GM23338 (cell line): ENCODE data around the gene NIT1. TPM values are rescaled to one million over a fixed set of nuclear protein-coding genes. Genes with fewer than 3 reads are reported as not detected.

ENCODE experiments used
- ATAC-seq: fragments of 200-7000 bp; cut with Tn5 transposase; 3 replicates; pipeline ENCODE4 v1.9.1; 2020
- DNase-seq: peaks from one replicate; pipeline ENCODE4 v3.0.0-alpha.2; 2015; ENCODE audit warnings: low spot score
- H2AFZ ChIP-seq: fragments of 200-600 bp; sonication (generic); 2 replicates; pipeline ENCODE4 v1.8.0; 2016; ENCODE audit warnings: antibody characterized with exemption, mild to moderate bottlenecking, moderate library complexity
- H3F3A ChIP-seq: fragments of 200-600 bp; sonication (generic); replicated peaks from 2 replicates; pipeline ENCODE4 v1.8.0; 2017; ENCODE audit warnings: antibody characterized with exemption, mixed run types, low read depth
- H3K27ac ChIP-seq: fragments of 200-600 bp; sonication (generic); 2 replicates; pipeline ENCODE4 v1.6.1; 2016; ENCODE audit warnings: low read depth
- H3K27me3 ChIP-seq: fragments of 200-600 bp; sonication (generic); 2 replicates; pipeline ENCODE4 v1.8.0; 2016; ENCODE audit warnings: mild to moderate bottlenecking, mixed run types, moderate library complexity; ENCODE audit not compliant: insufficient read depth
- H3K36me3 ChIP-seq: fragments of 200-600 bp; sonication (generic); 2 replicates; pipeline ENCODE4 v1.8.0; 2016; ENCODE audit warnings: mild to moderate bottlenecking; ENCODE audit not compliant: insufficient read depth
- H3K4me1 ChIP-seq: fragments of 200-600 bp; sonication (generic); 2 replicates; pipeline ENCODE4 v1.8.0; 2016; ENCODE audit warnings: mild to moderate bottlenecking, moderate library complexity; ENCODE audit not compliant: insufficient read depth
- H3K4me2 ChIP-seq: fragments of 200-600 bp; sonication (generic); 2 replicates; pipeline ENCODE4 v1.7.1; 2017; ENCODE audit warnings: mixed run types
- H3K4me3 ChIP-seq: fragments of 200-600 bp; sonication (generic); 2 replicates; pipeline ENCODE4 v1.6.1; 2016; ENCODE audit warnings: mixed run types
- H3K79me2 ChIP-seq: fragments of 200-600 bp; sonication (generic); replicated peaks from 2 replicates; pipeline ENCODE4 v1.8.0; 2017; ENCODE audit warnings: mild to moderate bottlenecking; ENCODE audit not compliant: insufficient read depth
- H3K9me2 ChIP-seq: fragments of 200-600 bp; sonication (generic); 2 replicates; pipeline ENCODE4 v1.8.0; 2017; ENCODE audit not compliant: insufficient read depth
- H4K20me1 ChIP-seq: fragments of 200-600 bp; sonication (generic); replicated peaks from 2 replicates; pipeline ENCODE4 v1.8.0; 2017; ENCODE audit warnings: mild to moderate bottlenecking; ENCODE audit not compliant: insufficient read depth
- H3K27ac Mint-ChIP-seq: 2 replicates; pipeline ENCODE4 v1.8.0; 2020; ENCODE audit warnings: inconsistent platforms, mild to moderate bottlenecking, moderate library complexity, mixed read lengths
- H3K27me3 Mint-ChIP-seq: 3 replicates; pipeline ENCODE4 v1.8.0; 2022; ENCODE audit warnings: low read depth, mild to moderate bottlenecking, moderate library complexity, mixed read lengths, inconsistent platforms; ENCODE audit not compliant: insufficient read depth, poor library complexity
- H3K36me3 Mint-ChIP-seq: 3 replicates; pipeline ENCODE4 v1.8.0; 2021; ENCODE audit warnings: low read depth, mild to moderate bottlenecking, inconsistent platforms, moderate library complexity, mixed read lengths
- H3K4me1 Mint-ChIP-seq: 3 replicates; pipeline ENCODE4 v1.8.0; 2020; ENCODE audit warnings: mild to moderate bottlenecking, inconsistent platforms, mixed read lengths
- H3K4me3 Mint-ChIP-seq: 3 replicates; pipeline ENCODE4 v1.8.0; 2021; ENCODE audit warnings: moderate library complexity, mild to moderate bottlenecking, inconsistent platforms, mixed read lengths
- H3K9me3 Mint-ChIP-seq: 3 replicates; pipeline ENCODE4 v1.8.0; 2020; ENCODE audit warnings: moderate library complexity, mild to moderate bottlenecking, inconsistent platforms, mixed read lengths
- CREB1 ChIP-seq: fragments of 250-450 bp; sonication (Bioruptor Pico); IDR thresholded peaks from 2 replicates; pipeline ENCODE4 v1.5.0; 2020; ENCODE audit warnings: low read depth, mild to moderate bottlenecking, moderate library complexity
- NANOG ChIP-seq: IDR thresholded peaks from 2 replicates; pipeline ENCODE4 v1.6.1; 2016; ENCODE audit warnings: antibody characterized with exemption, borderline replicate concordance
- POLR2AphosphoS5 ChIP-seq: IDR thresholded peaks from 2 replicates; pipeline ENCODE4 v1.6.1; 2016; ENCODE audit warnings: antibody characterized with exemption, low read depth
- STAT1 ChIP-seq: IDR thresholded peaks from one replicate; pipeline ENCODE4 v1.6.1; 2016; ENCODE audit warnings: antibody characterized with exemption; ENCODE audit not compliant: unreplicated experiment
- ZNF114 ChIP-seq: fragments of 250-450 bp; sonication (Bioruptor Pico); IDR thresholded peaks from 2 replicates; pipeline ENCODE4 v1.5.0; 2020; ENCODE audit warnings: mild to moderate bottlenecking, moderate library complexity
- ZNF331 ChIP-seq: fragments of 250-450 bp; sonication (Bioruptor Pico); IDR thresholded peaks from 2 replicates; pipeline ENCODE4 v1.5.0; 2020; ENCODE audit warnings: low read depth, mild to moderate bottlenecking, moderate library complexity
- polyA plus RNA-seq: library from polyadenylated mRNA; unstranded; fragments of >200 nt; fragmentation: Nextera tagmentation; extraction: Ambion mirVana; gene quantifications from 2 replicates; pipeline ENCODE4 v1.2.1, GENCODE V29; 2016
- total RNA-seq: library from RNA; depleted of rRNA; stranded (reverse); fragments of >200 nt; shearing (Covaris generic); gene quantifications from 2 replicates; pipeline ENCODE4 v1.2.3, GENCODE V29; 2014
- TF ChIP-seq, protein P1 (sequence below): fragments of 250-450 bp; sonication (Bioruptor Pico); IDR thresholded peaks from 2 replicates; pipeline ENCODE4 v1.5.0; 2020; ENCODE audit warnings: mild to moderate bottlenecking, moderate library complexity
- TF ChIP-seq, protein P2 (sequence below): IDR thresholded peaks from 2 replicates; pipeline ENCODE4 v1.6.1; 2016; ENCODE audit warnings: antibody characterized with exemption
- TF ChIP-seq, protein P3 (sequence below): IDR thresholded peaks from one replicate; pipeline ENCODE4 v1.6.1; 2018; ENCODE audit warnings: antibody characterized with exemption; ENCODE audit not compliant: unreplicated experiment
- TF ChIP-seq, protein P4 (sequence below), 2 experiments: fragments of 200-600 bp in 1 of 2; sonication (generic) in 1 of 2; conservative IDR thresholded peaks; 2 replicates each; pipeline versions ENCODE4 v1.5.1 to v1.6.1; 2016 to 2017; ENCODE audit warnings: antibody characterized with exemption in 2 of 2, low read depth in 2 of 2, mild to moderate bottlenecking in 2 of 2, moderate library complexity in 1 of 2

The NIT1 gene
- total and polyA plus RNA-seq, 2 experiments from 2014 or later = 35.9 to 43.0 TPM

DNA sequence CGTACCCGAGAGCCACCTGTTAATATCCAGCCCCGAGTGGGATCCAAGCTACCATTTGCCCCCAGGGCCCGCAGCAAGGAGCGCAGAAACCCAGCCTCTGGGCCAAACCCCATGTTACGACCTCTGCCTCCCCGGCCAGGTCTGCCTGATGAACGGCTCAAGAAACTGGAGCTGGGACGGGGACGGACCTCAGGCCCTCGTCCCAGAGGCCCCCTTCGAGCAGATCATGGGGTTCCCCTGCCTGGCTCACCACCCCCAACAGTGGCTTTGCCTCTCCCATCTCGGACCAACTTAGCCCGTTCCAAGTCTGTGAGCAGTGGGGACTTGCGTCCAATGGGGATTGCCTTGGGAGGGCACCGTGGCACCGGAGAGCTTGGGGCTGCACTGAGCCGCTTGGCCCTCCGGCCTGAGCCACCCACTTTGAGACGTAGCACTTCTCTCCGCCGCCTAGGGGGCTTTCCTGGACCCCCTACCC lies 42.8 kb downstream of the NIT1 start (continued):
- TF ChIP-seq, protein P1, sequence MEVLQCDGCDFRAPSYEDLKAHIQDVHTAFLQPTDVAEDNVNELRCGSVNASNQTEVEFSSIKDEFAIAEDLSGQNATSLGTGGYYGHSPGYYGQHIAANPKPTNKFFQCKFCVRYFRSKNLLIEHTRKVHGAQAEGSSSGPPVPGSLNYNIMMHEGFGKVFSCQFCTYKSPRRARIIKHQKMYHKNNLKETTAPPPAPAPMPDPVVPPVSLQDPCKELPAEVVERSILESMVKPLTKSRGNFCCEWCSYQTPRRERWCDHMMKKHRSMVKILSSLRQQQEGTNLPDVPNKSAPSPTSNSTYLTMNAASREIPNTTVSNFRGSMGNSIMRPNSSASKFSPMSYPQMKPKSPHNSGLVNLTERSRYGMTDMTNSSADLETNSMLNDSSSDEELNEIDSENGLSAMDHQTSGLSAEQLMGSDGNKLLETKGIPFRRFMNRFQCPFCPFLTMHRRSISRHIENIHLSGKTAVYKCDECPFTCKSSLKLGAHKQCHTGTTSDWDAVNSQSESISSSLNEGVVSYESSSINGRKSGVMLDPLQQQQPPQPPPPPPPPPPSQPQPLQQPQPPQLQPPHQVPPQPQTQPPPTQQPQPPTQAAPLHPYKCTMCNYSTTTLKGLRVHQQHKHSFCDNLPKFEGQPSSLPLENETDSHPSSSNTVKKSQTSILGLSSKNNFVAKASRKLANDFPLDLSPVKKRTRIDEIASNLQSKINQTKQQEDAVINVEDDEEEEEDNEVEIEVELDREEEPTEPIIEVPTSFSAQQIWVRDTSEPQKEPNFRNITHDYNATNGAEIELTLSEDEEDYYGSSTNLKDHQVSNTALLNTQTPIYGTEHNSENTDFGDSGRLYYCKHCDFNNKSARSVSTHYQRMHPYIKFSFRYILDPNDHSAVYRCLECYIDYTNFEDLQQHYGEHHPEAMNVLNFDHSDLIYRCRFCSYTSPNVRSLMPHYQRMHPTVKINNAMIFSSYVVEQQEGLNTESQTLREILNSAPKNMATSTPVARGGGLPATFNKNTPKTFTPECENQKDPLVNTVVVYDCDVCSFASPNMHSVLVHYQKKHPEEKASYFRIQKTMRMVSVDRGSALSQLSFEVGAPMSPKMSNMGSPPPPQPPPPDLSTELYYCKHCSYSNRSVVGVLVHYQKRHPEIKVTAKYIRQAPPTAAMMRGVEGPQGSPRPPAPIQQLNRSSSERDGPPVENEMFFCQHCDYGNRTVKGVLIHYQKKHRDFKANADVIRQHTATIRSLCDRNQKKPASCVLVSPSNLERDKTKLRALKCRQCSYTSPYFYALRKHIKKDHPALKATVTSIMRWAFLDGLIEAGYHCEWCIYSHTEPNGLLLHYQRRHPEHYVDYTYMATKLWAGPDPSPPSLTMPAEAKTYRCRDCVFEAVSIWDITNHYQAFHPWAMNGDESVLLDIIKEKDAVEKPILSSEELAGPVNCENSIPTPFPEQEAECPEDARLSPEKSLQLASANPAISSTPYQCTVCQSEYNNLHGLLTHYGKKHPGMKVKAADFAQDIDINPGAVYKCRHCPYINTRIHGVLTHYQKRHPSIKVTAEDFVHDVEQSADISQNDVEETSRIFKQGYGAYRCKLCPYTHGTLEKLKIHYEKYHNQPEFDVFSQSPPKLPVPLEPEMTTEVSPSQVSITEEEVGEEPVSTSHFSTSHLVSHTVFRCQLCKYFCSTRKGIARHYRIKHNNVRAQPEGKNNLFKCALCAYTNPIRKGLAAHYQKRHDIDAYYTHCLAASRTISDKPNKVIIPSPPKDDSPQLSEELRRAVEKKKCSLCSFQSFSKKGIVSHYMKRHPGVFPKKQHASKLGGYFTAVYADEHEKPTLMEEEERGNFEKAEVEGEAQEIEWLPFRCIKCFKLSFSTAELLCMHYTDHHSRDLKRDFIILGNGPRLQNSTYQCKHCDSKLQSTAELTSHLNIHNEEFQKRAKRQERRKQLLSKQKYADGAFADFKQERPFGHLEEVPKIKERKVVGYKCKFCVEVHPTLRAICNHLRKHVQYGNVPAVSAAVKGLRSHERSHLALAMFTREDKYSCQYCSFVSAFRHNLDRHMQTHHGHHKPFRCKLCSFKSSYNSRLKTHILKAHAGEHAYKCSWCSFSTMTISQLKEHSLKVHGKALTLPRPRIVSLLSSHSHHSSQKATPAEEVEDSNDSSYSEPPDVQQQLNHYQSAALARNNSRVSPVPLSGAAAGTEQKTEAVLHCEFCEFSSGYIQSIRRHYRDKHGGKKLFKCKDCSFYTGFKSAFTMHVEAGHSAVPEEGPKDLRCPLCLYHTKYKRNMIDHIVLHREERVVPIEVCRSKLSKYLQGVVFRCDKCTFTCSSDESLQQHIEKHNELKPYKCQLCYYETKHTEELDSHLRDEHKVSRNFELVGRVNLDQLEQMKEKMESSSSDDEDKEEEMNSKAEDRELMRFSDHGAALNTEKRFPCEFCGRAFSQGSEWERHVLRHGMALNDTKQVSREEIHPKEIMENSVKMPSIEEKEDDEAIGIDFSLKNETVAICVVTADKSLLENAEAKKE (CRISPR knock-in tag) = no peak
- TF ChIP-seq CREB1 (CRISPR knock-in tag) (no peak), ZNF331 (CRISPR knock-in tag) (no peak), POLR2AphosphoS5 (no peak)
- TF ChIP-seq, protein P2, sequence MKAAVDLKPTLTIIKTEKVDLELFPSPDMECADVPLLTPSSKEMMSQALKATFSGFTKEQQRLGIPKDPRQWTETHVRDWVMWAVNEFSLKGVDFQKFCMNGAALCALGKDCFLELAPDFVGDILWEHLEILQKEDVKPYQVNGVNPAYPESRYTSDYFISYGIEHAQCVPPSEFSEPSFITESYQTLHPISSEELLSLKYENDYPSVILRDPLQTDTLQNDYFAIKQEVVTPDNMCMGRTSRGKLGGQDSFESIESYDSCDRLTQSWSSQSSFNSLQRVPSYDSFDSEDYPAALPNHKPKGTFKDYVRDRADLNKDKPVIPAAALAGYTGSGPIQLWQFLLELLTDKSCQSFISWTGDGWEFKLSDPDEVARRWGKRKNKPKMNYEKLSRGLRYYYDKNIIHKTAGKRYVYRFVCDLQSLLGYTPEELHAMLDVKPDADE = no peak

DNA sequence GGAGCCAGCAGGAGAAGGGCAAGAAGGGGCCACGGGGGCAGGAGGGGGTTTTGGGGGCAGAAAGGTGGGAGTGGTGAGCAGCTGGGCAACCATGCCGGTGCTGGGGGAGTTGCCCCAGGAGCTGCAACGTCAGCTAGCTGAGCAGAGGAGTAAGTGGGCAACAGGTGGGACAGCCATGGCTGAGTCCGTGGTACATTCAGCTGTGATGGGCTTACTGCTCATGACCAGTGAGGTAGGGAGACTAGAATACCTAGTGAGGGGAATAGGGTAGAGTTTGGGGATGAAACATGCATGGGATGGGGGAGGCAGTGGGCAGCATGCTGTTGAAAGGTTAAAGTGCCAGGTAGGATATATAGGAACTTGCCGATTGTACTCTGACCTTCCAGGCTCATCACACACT lies 43.7 kb downstream of the NIT1 start:
- H4K20me1 ChIP-seq = no peaks in the 10 kb centered on the region
- H3K9me2 ChIP-seq = no peaks in the 10 kb centered on the region
- no peak overlapping the region for H2AFZ ChIP-seq
- no peak overlapping the region; the same call in 2 of the 3 replicates for H3K4me3 Mint-ChIP-seq
- no peak overlapping the region for H3K27ac ChIP-seq
- no peak overlapping the region for H3K27ac Mint-ChIP-seq
- H3K4me2 ChIP-seq = no peak overlapping the region
- DNase-seq = no peak
- H3K4me1 Mint-ChIP-seq = peaks cover 29% of the 10 kb centered on the region
- H3K4me1 ChIP-seq = peaks cover 16% of the 10 kb centered on the region; the same call in 1 of the 2 replicates
- ATAC-seq = no peak
- peaks cover 20% of the 10 kb centered on the region for H3K27me3 Mint-ChIP-seq
- no peaks in the 10 kb centered on the region for H3K9me3 Mint-ChIP-seq
- no peaks in the 10 kb centered on the region for H3K27me3 ChIP-seq
- H3F3A ChIP-seq = peaks cover 38% of the 10 kb centered on the region
- H3K4me3 ChIP-seq = no peak overlapping the region
- peaks cover 5% of the 10 kb centered on the region; the same call in 1 of the 2 replicates for H3K79me2 ChIP-seq
- no peaks in the 10 kb centered on the region; the same call in none of the 2 replicates for H3K36me3 ChIP-seq
- peaks cover 45% of the 10 kb centered on the region for H3K36me3 Mint-ChIP-seq
- TF ChIP-seq, protein P2 = no peak
- TF ChIP-seq ZNF331 (CRISPR knock-in tag) = no peak
- TF ChIP-seq, protein P3, sequence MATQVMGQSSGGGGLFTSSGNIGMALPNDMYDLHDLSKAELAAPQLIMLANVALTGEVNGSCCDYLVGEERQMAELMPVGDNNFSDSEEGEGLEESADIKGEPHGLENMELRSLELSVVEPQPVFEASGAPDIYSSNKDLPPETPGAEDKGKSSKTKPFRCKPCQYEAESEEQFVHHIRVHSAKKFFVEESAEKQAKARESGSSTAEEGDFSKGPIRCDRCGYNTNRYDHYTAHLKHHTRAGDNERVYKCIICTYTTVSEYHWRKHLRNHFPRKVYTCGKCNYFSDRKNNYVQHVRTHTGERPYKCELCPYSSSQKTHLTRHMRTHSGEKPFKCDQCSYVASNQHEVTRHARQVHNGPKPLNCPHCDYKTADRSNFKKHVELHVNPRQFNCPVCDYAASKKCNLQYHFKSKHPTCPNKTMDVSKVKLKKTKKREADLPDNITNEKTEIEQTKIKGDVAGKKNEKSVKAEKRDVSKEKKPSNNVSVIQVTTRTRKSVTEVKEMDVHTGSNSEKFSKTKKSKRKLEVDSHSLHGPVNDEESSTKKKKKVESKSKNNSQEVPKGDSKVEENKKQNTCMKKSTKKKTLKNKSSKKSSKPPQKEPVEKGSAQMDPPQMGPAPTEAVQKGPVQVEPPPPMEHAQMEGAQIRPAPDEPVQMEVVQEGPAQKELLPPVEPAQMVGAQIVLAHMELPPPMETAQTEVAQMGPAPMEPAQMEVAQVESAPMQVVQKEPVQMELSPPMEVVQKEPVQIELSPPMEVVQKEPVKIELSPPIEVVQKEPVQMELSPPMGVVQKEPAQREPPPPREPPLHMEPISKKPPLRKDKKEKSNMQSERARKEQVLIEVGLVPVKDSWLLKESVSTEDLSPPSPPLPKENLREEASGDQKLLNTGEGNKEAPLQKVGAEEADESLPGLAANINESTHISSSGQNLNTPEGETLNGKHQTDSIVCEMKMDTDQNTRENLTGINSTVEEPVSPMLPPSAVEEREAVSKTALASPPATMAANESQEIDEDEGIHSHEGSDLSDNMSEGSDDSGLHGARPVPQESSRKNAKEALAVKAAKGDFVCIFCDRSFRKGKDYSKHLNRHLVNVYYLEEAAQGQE = no peak
- TF ChIP-seq STAT1 = no peak
- TF ChIP-seq NANOG = no peak
- TF ChIP-seq POLR2AphosphoS5 = no peak
- no peak for TF ChIP-seq ZNF114
- no peak for TF ChIP-seq CREB1 (CRISPR knock-in tag)
- TF ChIP-seq, protein P4, sequence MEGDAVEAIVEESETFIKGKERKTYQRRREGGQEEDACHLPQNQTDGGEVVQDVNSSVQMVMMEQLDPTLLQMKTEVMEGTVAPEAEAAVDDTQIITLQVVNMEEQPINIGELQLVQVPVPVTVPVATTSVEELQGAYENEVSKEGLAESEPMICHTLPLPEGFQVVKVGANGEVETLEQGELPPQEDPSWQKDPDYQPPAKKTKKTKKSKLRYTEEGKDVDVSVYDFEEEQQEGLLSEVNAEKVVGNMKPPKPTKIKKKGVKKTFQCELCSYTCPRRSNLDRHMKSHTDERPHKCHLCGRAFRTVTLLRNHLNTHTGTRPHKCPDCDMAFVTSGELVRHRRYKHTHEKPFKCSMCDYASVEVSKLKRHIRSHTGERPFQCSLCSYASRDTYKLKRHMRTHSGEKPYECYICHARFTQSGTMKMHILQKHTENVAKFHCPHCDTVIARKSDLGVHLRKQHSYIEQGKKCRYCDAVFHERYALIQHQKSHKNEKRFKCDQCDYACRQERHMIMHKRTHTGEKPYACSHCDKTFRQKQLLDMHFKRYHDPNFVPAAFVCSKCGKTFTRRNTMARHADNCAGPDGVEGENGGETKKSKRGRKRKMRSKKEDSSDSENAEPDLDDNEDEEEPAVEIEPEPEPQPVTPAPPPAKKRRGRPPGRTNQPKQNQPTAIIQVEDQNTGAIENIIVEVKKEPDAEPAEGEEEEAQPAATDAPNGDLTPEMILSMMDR (conservative IDR thresholded peaks at IDR 0.05; ENCODE audit: low read depth in 2 of 2) = no peak
